NCI-H128 (cell line): ENCODE measurements around the gene WWOX.

Source experiments
- DNase-seq: peaks from one replicate; lab custom pipeline; 2025; ENCODE audit not compliant: unreplicated experiment; lab: John Stamatoyannopoulos, UW

WWOX gene

GRCh38 chr16:78386557-78387324 is 287.3 kb downstream of the WWOX start:
- DNase-seq = no peak

- no peak for DNase-seq
Measured at GRCh38 chr16:78389009-78389498, 289.6 kb downstream of the WWOX start.

- no peak for DNase-seq
Measured at GRCh38 chr16:78390092-78390491, 290.6 kb downstream of the WWOX start.

GRCh38 chr16:78390508-78391324 is 291.3 kb downstream of the WWOX start:
- no peak for DNase-seq

- no peak for DNase-seq
Measured at GRCh38 chr16:78392585-78393195, 293.2 kb downstream of the WWOX start.

GRCh38 chr16:78395035-78395434 is 295.6 kb downstream of the WWOX start:
- DNase-seq = no peak

- DNase-seq = no peak
Measured at GRCh38 chr16:78396046-78396445, 296.6 kb downstream of the WWOX start.

GRCh38 chr16:78396673-78397072 is 297.2 kb downstream of the WWOX start:
- no peak for DNase-seq

GRCh38 chr16:78399384-78399783 is 299.9 kb downstream of the WWOX start:
- DNase-seq = no peak

GRCh38 chr16:78402833-78403232 is 303.4 kb downstream of the WWOX start:
- no peak for DNase-seq

- no peak for DNase-seq
Measured at GRCh38 chr16:78405040-78405439, 305.6 kb downstream of the WWOX start.

- DNase-seq = no peak
Measured at GRCh38 chr16:78405833-78406232, 306.4 kb downstream of the WWOX start.

- DNase-seq = no peak
Measured at GRCh38 chr16:78407191-78407590, 307.7 kb downstream of the WWOX start.

- DNase-seq = no peak
Measured at GRCh38 chr16:78413651-78414050, 314.2 kb downstream of the WWOX start.

GRCh38 chr16:78415013-78415412 is 315.6 kb downstream of the WWOX start:
- no peak for DNase-seq

GRCh38 chr16:78415669-78416068 is 316.2 kb downstream of the WWOX start:
- DNase-seq = no peak

- no peak for DNase-seq
Measured at GRCh38 chr16:78416400-78416799, 316.9 kb downstream of the WWOX start.

GRCh38 chr16:78421181-78421708 is 321.8 kb downstream of the WWOX start:
- DNase-seq = no peak

- DNase-seq = no peak
Measured at GRCh38 chr16:78425281-78425680, 325.8 kb downstream of the WWOX start.

- no peak for DNase-seq
Measured at GRCh38 chr16:78425891-78426510, 326.5 kb downstream of the WWOX start.

GRCh38 chr16:78428193-78428592 is 328.7 kb downstream of the WWOX start:
- DNase-seq = no peak
